Endothelial cell (in vitro differentiated cells): ENCODE measurements around the gene TBC1D16. TPM values are rescaled to one million over a fixed set of nuclear protein-coding genes. Genes with fewer than 3 reads are reported as not detected.

Experiments used
- DNase-seq: peaks from one replicate; pipeline ENCODE4 v3.0.0; 2021; ENCODE audit warnings: low spot score
- H3K27ac Mint-ChIP-seq: one replicate; pipeline ENCODE4 v1.8.0; 2021; ENCODE audit warnings: mixed read lengths, inconsistent platforms; ENCODE audit not compliant: unreplicated experiment
- H3K27me3 Mint-ChIP-seq: one replicate; pipeline ENCODE4 v1.8.0; 2021; ENCODE audit warnings: mild to moderate bottlenecking, moderate library complexity, mixed read lengths, inconsistent platforms; ENCODE audit not compliant: unreplicated experiment
- H3K36me3 Mint-ChIP-seq: one replicate; pipeline ENCODE4 v1.8.0; 2021; ENCODE audit warnings: mild to moderate bottlenecking, low read depth, mixed read lengths, inconsistent platforms; ENCODE audit not compliant: unreplicated experiment
- H3K4me1 Mint-ChIP-seq: one replicate; pipeline ENCODE4 v1.8.0; 2021; ENCODE audit warnings: mild to moderate bottlenecking, mixed read lengths, inconsistent platforms; ENCODE audit not compliant: unreplicated experiment
- H3K4me3 Mint-ChIP-seq: one replicate; pipeline ENCODE4 v1.8.0; 2021; ENCODE audit warnings: mild to moderate bottlenecking, mixed read lengths, inconsistent platforms; ENCODE audit not compliant: unreplicated experiment
- H3K9me3 Mint-ChIP-seq: one replicate; pipeline ENCODE4 v1.8.0; 2021; ENCODE audit warnings: mixed read lengths, inconsistent platforms; ENCODE audit not compliant: unreplicated experiment
- total RNA-seq: library from RNA; stranded (reverse); fragmentation: NEBNext Ultra II Directional; extraction: Animal tissue kit (Norgen Biotek cat#: 25700); gene quantifications from one replicate; pipeline ENCODE4 v1.2.1, GENCODE V29; 2021; ENCODE audit not compliant: unreplicated experiment
- TF ChIP-seq, protein P1 (sequence below): fragments of 200-600 bp; sonication (generic); IDR thresholded peaks from one replicate; pipeline ENCODE4 v1.5.0; 2021; ENCODE audit warnings: antibody characterized with exemption; ENCODE audit not compliant: unreplicated experiment

Gene TBC1D16
- total RNA-seq, 1 donor from 2014 or later: 126 TPM

DNA sequence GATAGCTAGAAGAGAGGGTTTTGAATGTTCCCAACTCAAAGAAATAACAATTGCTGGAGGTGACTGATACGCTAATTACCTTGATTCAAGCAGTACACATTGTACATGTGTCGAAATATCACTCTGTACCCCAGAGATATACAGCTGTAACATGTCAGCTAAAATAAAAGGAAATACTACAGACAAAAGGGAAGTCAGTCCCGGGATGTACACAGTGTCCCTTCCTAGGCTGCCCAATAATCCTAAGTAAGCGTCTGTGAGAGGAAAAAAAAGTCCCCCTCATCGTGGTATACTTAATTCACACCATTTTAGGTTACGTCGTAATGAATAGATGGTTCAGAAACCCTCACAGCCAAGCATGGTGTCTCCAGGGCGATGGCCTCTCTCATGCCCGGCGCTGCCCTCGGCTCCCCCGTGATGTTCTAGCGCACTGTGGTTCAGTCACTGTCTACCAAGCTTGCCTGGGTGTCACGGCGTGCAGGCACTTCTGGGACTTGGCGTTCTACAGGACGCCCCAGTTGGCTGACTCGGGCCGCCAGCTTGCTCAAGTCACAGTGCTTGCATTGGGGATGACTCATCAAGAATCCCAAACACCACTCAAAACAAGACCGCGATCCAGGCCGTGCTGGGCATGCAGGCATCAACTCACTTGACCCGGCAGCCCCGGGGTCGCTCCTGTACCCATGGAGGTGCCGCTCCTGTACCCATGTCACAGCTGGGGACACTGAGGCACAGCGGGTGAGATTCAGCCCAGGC, 28.3 kb upstream of the TBC1D16 start:
- Mint-ChIP-seq H3K4me3 (no peak overlapping the region), H3K27me3 (no peaks in the 10 kb centered on the region), H3K4me1 (peaks cover 27% of the 10 kb centered on the region), H3K9me3 (no peaks in the 10 kb centered on the region), H3K27ac (peak overlapping the region; percentile 36), H3K36me3 (no peaks in the 10 kb centered on the region)
- TF ChIP-seq, protein P1, sequence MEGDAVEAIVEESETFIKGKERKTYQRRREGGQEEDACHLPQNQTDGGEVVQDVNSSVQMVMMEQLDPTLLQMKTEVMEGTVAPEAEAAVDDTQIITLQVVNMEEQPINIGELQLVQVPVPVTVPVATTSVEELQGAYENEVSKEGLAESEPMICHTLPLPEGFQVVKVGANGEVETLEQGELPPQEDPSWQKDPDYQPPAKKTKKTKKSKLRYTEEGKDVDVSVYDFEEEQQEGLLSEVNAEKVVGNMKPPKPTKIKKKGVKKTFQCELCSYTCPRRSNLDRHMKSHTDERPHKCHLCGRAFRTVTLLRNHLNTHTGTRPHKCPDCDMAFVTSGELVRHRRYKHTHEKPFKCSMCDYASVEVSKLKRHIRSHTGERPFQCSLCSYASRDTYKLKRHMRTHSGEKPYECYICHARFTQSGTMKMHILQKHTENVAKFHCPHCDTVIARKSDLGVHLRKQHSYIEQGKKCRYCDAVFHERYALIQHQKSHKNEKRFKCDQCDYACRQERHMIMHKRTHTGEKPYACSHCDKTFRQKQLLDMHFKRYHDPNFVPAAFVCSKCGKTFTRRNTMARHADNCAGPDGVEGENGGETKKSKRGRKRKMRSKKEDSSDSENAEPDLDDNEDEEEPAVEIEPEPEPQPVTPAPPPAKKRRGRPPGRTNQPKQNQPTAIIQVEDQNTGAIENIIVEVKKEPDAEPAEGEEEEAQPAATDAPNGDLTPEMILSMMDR: no peak
- DNase-seq: no peak

DNA sequence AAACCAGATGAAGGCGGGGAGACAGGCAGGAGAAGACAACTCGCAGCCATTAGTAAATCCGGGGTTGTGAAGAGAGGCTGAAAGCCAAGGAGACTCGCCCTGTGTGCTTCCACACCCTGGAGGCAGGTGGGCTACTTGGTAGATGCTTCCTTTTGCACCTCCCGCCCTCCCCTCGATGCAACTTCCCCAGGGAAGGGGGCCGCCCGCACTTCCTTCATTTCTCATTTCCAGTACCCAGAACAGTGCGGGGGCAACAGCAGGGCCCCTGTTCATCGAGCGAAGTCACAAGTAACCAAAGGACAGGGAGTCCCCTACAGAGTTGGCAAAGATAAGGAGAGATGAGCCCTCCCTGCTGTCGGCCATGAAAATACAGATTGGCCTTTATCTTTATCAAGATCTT, 25.7 kb upstream of the TBC1D16 start:
- no peak overlapping the region for H3K27ac Mint-ChIP-seq
- H3K36me3 Mint-ChIP-seq: peaks cover 4% of the 10 kb centered on the region
- H3K4me1 Mint-ChIP-seq: peaks cover 27% of the 10 kb centered on the region
- H3K9me3 Mint-ChIP-seq: no peaks in the 10 kb centered on the region
- no peak overlapping the region for H3K4me3 Mint-ChIP-seq
- DNase-seq: no peak
- no peaks in the 10 kb centered on the region for H3K27me3 Mint-ChIP-seq
- TF ChIP-seq, protein P1: no peak

DNA sequence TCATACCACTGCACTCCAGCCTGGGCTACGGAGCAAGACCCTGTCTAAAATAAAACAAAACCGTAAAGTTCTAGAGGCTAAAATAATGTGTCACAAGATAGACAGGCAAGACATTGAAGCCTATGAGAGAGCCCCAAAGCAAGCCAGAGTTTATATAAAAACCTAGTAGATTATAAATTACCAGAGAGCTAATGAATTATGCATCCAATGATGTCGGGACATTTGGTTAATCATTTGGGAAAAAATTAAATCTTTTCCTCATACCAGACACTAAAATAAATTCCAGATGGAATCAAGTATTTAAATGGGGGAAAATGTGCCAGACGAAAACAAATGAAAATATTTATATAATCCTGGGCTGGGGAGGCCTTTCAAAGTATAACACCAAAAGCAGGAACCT, 25.0 kb upstream of the TBC1D16 start:
- no peak for DNase-seq
- TF ChIP-seq, protein P1: no peak
- Mint-ChIP-seq H3K4me1 (peaks cover 25% of the 10 kb centered on the region), H3K27ac (no peak overlapping the region), H3K27me3 (no peaks in the 10 kb centered on the region), H3K4me3 (no peak overlapping the region), H3K36me3 (peaks cover 4% of the 10 kb centered on the region), H3K9me3 (no peaks in the 10 kb centered on the region)

- H3K9me3 Mint-ChIP-seq: no peaks in the 10 kb centered on the region
- H3K4me3 Mint-ChIP-seq: no peak overlapping the region
- TF ChIP-seq, protein P1: no peak
- peaks cover 22% of the 10 kb centered on the region for H3K4me1 Mint-ChIP-seq
- H3K36me3 Mint-ChIP-seq: peaks cover 4% of the 10 kb centered on the region
- H3K27ac Mint-ChIP-seq: no peak overlapping the region
- H3K27me3 Mint-ChIP-seq: no peaks in the 10 kb centered on the region
- DNase-seq: no peak
Observed at GRCh38 chr17:80058311-80058955, 22.8 kb upstream of the TBC1D16 start.

- no peak for DNase-seq
- no peak overlapping the region for H3K4me3 Mint-ChIP-seq
- H3K4me1 Mint-ChIP-seq: peaks cover 14% of the 10 kb centered on the region
- peaks cover 16% of the 10 kb centered on the region for H3K36me3 Mint-ChIP-seq
- H3K9me3 Mint-ChIP-seq: no peaks in the 10 kb centered on the region
- TF ChIP-seq, protein P1: no peak
- no peaks in the 10 kb centered on the region for H3K27me3 Mint-ChIP-seq
- peak overlapping the region; percentile 77 for H3K27ac Mint-ChIP-seq
Observed at GRCh38 chr17:80055597-80055996, 19.9 kb upstream of the TBC1D16 start.
